Right kidney (tissue), 1 donor: ENCODE measurements around the gene CEP164.

Experiments
- DNase-seq: peaks from one replicate; pipeline ENCODE4 v3.0.0-alpha.2; 2016

The CEP164 gene

GRCh38 chr11:117462864-117463247, 135.2 kb downstream of the CEP164 start:
- DNase-seq, result no peak
